Epidermal melanocyte (primary cell): ENCODE results near the gene WNK1.
"Not testable (repeated sequence)": the region's sequence is repeated elsewhere in the genome, so short reads cannot be mapped to it uniquely, and the experiment has no call there.

Source experiments
- DNase-seq: peaks from one replicate; pipeline ENCODE4 v3.0.0; 2011; ENCODE audit warnings: low spot score; ENCODE audit not compliant: insufficient read length

Gene WNK1

DNA sequence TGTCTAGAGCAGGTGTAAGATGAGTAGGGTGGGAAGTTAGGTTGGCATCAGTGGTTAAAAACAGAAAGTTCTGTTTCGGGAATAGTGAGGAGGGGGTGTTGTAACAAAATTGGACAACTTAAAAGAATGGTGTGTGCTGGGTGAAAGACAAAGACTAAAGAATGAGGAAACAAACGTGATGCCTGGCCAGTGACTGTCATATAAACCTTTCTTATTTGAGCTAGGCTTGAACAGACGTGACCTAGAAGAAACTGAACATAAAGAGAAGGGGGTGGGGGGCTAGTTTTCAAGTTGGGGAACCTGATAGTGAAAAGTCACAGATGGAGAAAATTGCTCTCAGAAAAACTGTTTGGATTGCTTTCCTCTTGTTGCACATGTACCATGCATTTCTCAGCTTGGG, 157.5 kb downstream of the WNK1 start:
- DNase-seq = no peak

DNA sequence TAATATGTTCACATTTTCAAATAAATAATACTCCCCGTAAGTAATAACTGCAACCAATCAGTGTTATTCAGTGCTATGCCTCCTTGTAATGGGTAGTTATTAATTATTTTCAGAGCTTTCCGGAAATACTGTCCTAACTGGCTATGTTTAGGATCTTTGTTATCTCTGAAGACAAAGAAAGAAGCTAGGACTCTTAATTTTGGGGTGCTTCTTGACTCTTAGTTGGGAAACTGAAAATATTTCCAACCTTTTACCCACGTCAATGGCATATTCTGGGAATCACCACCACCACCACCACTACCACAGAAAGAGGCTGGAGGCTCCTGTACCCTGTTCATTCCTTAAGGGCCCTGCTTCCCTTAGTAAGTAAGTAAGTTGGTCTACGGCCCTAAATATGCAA, 158.0 kb downstream of the WNK1 start:
- DNase-seq = no peak

DNA sequence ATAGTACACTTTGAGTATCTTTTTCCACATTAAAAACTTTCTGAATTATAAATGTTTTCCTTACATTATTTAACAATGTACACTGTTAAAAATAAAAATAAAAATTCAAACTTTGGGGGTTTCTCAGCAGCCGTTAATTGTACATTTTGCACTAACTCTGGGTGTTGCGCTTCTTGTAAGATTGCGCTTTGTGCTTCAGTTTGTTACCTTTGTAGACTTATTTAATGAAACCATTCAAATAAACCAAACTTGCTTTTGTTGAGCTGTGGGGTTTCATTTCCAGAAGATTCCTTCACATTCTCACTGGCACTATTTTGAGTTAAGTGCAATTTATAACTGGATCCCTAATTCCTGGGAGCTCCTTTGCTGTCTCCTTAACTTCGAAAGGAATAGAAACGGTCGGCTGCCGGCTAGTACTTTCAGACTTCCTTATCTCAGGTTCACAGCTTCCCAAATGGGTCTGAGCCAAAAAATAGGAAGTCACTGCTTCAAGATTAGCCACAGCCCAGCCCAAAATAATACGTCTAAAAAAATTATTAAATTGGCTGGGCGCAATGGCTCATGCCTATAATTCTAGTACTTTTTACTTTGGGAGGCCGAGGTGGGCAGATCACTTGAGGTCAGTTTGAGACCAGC, 158.9 kb downstream of the WNK1 start:
- no peak for DNase-seq

DNA sequence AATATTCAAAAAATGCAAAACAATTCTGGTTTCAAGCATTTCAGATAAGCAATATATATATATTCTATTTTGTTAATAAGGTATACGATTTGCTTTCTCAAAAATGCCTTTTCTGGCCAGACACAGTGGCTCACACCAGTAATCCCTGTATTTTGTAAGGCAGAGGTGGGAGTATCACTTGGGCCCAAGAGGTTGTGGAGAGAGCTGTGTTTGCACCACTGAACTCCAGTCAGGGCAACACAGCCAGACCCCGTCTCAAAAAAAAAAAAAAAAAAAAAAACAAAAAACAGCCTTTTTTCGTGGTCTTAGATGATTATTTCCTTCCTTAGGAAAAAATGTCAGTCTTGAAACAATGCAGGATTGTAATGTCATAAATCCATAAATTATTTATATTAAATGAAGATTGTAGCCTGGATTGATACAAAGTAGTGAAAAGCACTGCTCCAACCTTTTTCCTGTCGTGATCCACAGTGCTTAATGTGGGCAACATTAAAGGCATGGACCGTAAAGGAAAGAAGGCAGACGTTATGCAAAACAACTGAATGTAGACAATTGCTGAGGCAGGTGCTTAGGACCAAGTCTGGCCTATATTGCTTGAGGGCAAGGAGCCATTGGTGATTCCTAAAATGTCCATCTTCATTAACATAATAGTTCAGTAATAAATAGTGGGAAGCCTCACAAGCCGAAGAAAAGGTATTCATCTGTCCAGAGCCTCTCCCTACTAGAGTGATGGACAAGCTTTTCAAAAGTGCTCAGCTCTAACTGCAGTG, 160.3 kb downstream of the WNK1 start:
- no peak for DNase-seq

DNA sequence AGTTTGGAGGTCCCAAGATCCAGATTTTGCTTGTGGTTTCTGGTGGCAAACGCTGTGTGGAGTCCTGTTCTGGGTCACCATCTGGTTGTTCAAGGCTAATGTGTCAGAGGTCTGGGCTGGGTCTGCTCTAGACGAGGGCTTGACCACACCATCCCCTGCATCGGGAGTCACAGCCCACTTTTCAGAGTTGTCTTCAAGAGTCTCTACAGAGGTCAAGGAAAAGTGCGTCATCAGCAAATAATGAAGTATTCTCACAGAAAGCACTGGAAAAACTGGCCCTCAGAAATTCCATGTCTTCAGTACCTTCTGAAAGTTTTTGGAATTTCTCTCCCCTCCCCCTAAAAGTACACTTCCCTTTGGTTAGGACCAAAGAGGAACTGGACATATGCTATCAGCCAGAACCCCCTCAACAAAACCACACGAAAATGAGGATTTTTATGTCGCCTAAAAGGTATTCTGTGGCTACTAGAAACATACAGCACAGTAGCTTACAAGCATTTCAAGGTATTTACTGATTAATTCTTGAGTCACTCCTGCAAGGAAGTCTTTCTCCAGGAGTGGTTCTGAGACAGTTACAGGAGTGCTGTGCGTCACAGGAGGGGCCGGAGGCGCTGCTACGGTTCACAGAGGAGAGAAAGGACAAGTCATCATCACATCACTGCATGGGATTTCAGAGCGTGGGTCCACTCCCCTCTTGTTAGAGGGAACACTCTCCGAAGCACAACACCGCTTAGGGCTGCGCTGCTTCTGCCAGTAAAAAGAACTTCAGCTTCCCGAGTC, 161.7 kb downstream of the WNK1 start:
- DNase-seq = no peak

DNA sequence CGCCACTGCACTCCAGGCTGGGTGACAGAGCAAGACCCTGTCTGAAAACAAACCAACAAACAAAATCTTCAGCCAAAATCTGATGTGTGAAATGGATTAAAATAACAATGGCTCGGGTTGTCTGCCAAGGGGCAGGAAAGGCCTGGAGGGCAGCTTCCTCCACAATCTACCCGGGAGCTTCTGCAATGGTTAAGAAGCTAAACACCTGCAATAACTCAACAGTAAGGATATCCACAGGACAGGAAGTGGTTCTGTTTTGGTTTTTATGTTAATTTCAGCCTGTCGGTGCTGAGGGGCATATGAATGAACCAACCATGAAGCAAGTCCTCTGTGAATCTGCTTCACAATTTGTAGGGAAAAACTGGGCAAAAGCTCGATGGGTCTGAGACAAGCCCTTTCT, 162.7 kb downstream of the WNK1 start:
- no peak for DNase-seq

DNA sequence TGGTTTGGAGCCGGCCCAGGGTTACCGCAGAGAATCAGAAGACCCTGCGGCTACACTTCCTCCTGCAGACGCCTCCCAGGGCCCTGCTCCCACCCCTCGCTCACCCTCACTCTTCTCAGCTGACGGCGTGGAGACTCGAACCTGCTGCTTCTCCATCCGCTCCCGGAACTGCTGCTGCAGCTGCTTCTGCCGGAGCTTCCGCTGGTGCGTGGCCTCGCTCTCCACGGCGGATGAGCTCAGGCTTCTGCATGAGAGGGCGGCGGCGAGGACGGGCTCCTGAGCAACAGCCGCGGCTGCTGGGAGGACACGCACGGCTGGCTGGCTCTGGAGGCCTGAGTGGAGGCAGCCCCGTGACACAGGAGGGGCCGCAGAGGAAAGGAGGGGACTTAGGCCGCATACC, 163.9 kb downstream of the WNK1 start:
- no peak for DNase-seq

DNA sequence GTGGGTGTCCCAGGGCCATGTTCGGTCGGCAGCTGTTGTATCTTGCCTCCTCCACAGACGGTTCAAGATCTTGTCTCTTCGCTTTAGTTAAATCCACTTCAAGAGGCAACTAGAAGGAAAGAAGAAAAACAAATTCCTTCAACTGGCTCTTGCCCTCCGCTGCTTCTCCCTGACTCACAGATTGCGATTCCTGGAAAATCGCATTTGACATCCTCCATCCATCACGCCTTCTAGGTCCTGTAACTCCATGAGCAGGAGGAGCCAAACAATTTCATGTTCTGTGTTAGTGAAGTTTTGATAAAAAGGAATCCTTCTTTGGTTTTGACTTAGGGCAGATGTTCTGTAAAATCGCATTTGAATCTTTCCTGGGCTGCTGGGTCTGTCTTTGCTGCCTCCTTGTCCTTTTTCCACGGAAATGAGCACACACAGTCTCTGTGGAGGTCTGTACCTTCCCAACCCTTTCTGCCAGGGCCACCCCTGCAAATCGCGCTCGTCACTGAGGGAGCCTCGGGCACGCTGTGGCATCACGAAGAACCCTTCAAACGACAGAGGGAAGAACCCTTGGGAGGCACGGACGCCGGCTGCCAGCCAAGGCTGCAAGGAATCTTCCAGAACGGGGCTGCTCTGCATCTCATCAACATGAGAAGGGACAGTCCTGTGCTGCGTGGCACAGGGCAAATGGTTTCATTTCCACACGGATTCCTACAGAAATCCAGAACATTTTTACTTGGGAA, 164.5 kb downstream of the WNK1 start:
- no peak for DNase-seq

DNA sequence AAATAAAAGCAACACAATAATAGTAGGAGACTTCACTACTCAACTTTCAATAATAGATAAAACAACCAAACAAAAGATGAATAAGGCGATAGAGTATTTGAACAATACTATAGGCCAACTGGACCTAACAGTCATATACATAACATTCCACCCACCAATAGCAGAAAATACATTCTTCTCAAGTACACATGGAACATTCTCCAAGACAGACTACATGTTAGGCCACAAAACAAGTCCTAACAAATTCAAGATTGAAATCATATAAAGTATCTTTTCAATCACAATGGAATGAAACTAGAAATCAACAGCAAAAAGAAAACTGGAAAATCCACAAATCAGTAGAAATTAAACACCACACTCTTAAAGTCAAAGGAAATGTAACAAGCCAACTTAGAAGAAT, 168.3 kb downstream of the WNK1 start:
- no peak for DNase-seq

DNA sequence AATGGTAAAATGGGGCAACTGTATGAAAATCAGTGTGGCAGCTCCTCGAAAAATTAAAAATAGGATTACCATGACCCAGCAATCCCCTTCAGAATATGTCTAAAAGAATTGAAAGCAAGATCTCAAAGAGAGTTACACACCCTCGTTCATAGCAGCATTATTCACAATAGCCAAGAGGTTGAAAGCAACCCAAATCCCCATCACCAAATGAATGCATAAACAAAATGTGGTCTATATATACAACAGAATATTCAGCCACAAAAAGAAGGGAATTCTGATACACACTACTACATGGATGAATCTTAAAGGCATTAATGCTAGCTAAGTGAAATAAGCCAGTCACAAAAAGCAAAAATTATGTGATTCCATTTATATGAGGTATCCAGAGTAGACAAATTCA, 169.9 kb downstream of the WNK1 start:
- DNase-seq = no peak

DNA sequence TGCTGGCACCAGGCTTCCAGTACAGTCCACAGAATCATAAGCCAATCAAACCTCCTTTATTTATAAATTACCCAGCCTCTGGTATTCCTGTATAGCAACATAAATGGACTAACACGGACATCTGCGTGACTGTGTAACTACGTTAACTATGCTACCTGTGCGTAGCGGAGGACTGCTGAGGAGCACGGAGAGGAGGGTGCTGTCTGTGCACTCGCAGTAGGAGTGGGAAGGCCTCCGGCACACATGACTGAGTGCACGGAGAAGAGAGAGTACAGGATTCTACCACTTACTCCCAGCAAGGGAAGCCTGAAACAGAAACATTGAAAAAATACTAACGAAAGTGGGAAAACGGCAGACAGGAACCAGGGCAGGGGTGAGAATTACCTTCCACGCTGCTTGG, 174.3 kb downstream of the WNK1 start:
- DNase-seq = no peak

DNA sequence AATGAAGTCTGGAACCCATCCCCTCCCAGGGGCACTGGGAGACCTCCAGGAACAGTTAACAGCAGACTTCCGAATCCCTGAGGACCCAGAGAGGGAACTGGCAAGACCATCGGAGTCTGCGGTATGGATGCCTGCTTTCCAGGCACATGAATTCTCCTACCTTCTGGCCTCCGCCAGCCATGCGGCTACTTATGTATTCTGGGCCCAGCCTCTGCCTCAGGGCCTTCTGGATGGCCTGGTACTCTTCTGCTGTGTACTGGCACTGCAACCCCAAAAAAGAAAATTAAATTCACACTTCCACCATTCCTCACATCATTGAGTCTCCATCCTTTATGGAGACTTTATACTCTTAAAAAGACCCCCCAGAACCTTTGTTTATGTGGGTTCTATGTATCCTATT, 178.7 kb downstream of the WNK1 start:
- DNase-seq = no peak

DNA sequence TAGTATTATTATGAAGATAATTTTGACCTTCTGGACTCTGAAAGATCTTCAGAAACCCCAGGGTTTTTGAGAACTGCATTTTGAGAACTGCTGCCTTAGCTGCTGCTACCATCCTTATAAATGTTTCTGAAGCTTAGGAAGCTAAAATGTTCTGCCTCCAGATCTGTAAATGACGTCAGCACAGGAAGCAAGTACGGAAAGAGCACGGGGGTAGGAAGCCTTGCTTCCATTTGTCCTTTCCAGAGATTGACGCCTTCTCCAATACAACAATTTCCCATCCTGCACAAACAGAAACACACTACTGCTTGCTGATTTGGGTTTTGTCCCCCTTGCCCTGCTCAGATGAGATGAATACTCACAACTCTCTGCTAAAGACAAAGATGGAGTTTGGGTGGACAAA, 179.2 kb downstream of the WNK1 start:
- DNase-seq = no peak

DNA sequence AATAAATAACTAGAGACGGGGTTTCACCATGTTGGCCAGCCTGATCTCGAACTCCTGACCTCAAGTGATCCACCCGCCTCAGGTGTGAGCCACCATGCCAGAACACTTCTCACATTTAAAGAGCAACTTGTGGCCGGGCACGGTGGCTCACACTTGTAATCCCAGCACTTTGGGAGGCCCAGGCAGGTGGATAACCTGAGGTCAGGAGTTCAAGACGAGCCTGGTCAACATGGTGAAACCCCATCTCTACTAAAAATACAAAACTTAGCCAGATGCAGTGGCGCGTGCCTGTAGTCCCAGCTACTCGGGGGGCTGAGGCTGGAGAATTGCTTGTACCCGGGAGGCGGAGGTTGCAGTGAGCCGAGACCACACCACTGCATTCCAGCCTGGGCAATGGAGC, 183.5 kb downstream of the WNK1 start:
- DNase-seq = not testable (repeated sequence)

DNA sequence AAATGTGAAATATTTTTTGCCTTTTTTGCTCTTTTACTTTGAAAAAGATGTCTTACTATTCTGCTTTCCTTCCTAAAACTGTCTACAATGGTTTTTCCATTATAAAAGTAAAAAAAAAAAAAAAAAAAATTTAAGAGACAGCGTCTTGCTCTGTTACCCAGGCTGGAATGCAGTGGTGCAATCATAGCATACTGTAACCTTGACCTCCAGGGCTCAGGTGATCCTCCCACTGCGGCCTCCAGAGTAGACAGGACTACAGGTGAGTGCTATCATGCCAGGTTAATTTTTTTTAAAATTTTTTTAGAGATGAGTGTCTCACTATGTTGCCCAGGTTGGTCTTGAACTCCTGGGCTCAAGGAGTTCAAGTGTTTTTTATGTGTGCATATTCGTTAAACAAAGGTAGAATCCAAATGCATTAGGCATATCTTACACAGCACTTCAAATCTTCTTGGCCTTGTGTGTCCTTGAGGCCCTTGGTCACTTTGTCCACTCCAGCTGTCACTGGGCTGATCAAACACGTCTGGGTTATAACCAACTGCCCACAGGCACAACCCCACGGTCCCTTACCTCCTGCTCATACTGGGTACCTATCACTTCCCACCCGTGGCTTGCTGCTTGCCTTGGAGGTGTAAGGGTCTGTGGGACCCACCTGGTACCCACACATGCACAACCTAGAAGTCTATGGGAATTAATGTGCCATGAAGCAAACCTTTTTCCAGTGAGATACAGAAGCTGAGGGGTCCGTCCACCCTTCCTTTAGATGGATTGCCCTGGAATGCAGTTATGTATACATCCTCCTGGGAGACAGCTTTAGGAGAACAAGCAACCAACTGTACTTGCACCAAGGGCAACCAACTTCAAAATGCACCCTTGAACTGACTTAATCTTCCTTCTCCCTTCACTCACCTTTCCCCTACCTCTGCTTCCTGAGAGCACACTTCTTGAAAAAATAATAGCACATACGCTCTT, 184.3 kb downstream of the WNK1 start:
- no peak for DNase-seq

DNA sequence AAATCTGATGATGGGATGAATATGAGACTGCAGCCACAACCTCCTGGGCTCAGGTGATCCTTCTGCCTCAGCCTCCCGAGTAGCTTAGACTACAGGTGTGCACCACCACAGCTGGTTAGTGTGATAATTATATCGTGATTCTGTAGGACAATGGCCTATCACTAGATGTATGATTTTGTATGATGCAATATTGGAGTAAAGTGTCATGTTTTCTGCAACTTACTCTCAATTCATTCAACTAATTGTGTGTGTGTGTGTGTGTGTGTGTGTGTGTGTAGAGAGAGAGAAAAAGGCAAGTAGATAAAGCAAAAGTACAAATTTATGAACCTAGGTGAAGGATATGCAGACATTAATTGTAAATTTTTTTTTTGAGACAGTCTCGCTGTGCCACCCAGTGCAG, 186.4 kb downstream of the WNK1 start:
- DNase-seq = no peak

DNA sequence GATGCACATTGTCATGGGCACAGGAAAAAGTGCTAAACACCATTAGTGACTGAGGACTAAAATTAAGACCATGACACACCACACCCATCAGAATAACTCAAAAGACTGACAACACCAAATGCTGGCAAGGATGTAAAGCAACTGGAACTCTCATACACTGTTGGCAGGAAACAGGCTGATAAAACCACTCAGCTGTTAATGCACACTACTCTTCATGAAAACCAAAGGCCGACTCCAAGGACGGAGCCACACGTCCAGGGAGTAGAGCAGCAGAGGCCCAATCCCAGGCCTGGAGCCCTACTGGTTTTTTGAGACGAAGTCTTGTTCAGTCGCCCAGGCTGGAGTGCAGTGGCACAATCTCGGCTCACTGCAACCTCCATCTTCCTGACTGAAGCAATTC, 190.7 kb downstream of the WNK1 start:
- no peak for DNase-seq

DNA sequence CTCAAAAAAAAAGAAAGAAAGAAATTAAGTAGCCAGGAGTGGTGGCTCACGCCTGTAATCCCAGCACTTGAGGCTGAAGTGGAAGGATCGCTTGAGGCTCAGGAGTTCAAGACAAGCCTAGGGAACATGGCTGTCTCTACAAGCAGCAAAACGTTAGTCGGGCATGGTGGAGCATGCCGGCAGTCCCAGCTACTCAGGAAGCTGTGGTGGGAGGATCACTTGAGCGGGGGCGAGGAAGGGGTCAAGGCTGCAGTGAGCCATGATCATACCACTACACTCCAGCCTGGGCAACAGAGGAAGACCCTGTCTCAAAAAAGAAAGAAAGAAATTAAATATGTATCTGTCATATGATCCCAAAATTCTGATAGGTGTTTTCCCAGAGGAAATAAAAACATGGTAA, 191.8 kb downstream of the WNK1 start:
- no peak for DNase-seq

DNA sequence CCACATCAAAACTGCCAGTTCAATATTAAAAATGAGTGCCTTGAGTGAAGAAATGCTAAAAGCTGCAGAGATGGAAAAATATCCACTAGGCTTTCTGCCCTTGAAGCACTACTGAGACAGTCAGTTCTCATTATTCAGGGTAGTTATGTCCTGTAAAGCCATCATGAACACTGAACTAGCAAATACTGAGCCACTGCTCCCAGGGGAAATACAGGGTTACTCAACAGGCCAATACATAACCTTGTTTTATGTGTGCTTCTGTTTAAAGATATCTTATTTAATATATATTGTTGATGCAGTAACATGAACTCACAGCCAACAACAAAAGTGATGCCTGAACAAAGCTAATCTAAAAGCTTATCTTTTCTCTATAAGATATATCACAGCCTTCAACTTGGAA, 193.8 kb downstream of the WNK1 start:
- no peak for DNase-seq

DNA sequence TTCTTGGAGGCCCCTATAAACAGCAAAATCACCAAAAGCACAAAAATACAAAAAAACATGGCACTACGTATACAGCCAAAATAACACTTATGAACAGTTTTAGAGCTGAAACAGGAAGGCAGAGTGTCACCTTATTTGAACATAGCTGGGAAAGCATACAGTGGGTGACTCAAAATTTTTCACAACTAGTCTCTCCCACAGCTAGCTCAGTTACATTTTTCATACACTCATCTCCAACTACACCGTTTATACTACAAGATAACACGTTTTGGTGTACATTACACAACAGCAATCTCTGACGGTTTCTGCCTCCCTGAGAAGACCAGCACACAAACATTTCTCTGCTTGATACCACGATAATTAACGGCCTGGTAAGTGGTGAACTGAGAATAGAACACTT, 194.3 kb downstream of the WNK1 start:
- no peak for DNase-seq

DNA sequence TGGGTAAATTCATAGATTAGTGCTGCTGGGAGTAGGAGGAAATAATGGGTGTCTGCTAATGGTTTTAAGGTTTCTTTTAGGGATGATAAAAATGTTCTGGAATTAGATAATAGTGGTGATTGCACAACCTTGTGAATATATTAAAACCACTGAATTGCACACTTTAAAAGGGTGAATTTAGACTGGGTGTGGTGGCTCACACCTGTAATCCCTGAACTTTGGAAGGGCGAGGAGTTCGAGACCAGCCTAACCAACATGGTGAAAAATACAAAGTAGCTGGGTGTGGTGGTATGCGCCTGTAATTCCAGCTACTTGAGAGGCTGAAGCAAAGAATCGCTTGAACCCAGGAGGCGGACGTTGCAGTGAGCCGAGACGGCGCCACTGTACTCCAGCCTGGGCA, 195.9 kb downstream of the WNK1 start:
- no peak for DNase-seq
